GM19240 (cell line): ENCODE results near the gene CNTNAP4.

Experiments
- DNase-seq: peaks from one replicate; pipeline ENCODE4 v3.0.0; 2011; ENCODE audit warnings: low spot score; ENCODE audit not compliant: insufficient read length

Gene CNTNAP4

GRCh38 chr16:76487411-76488064, 210.3 kb downstream of the CNTNAP4 start:
- DNase-seq, result no peak

- no peak for DNase-seq
Observed at GRCh38 chr16:76488065-76488417, 210.8 kb downstream of the CNTNAP4 start.

- no peak for DNase-seq
Observed at GRCh38 chr16:76490036-76490639, 212.9 kb downstream of the CNTNAP4 start.

GRCh38 chr16:76500006-76500405, 222.8 kb downstream of the CNTNAP4 start:
- DNase-seq, result no peak

- no peak for DNase-seq
Observed at GRCh38 chr16:76502063-76502462, 224.9 kb downstream of the CNTNAP4 start.

GRCh38 chr16:76502555-76502954, 225.4 kb downstream of the CNTNAP4 start:
- no peak for DNase-seq

GRCh38 chr16:76503091-76503490, 225.9 kb downstream of the CNTNAP4 start:
- no peak for DNase-seq

GRCh38 chr16:76511203-76511602, 234.0 kb downstream of the CNTNAP4 start:
- no peak for DNase-seq

GRCh38 chr16:76518781-76519180, 241.6 kb downstream of the CNTNAP4 start:
- DNase-seq, result no peak

GRCh38 chr16:76524356-76524755, 247.2 kb downstream of the CNTNAP4 start:
- DNase-seq, result no peak

- DNase-seq, result no peak
Observed at GRCh38 chr16:76524769-76525168, 247.6 kb downstream of the CNTNAP4 start.

- DNase-seq, result no peak
Observed at GRCh38 chr16:76527244-76527643, 250.0 kb downstream of the CNTNAP4 start.

- DNase-seq, result no peak
Observed at GRCh38 chr16:76529120-76529519, 251.9 kb downstream of the CNTNAP4 start.

- DNase-seq, result no peak
Observed at GRCh38 chr16:76531236-76531635, 254.0 kb downstream of the CNTNAP4 start.

- no peak for DNase-seq
Observed at GRCh38 chr16:76532188-76532973, 255.2 kb downstream of the CNTNAP4 start.

GRCh38 chr16:76539609-76540008, 262.4 kb downstream of the CNTNAP4 start:
- no peak for DNase-seq

- DNase-seq, result no peak
Observed at GRCh38 chr16:76541070-76541469, 263.9 kb downstream of the CNTNAP4 start.

GRCh38 chr16:76565542-76565941, 288.3 kb downstream of the CNTNAP4 start:
- DNase-seq, result no peak

- DNase-seq, result no peak
Observed at GRCh38 chr16:76571755-76572154, 294.6 kb downstream of the CNTNAP4 start.

GRCh38 chr16:76573281-76573680, 296.1 kb downstream of the CNTNAP4 start:
- no peak for DNase-seq

- no peak for DNase-seq
Observed at GRCh38 chr16:76574651-76575050, 297.4 kb downstream of the CNTNAP4 start.

GRCh38 chr16:76576526-76576925, 299.3 kb downstream of the CNTNAP4 start:
- DNase-seq, result no peak

- DNase-seq, result peak; percentile 0
Observed at GRCh38 chr16:76577003-76577402, 299.8 kb downstream of the CNTNAP4 start.
